Mesenchymal stem cell (in vitro differentiated cells and primary cell): ENCODE measurements around the gene TIE1.

Experiments used
- DNase-seq: peaks from one replicate; pipeline ENCODE4 v3.0.0-alpha.2; 2013
- H2AFZ ChIP-seq: one replicate; pipeline ENCODE4 v1.6.1; 2013; ENCODE audit warnings: low read depth, mild to moderate bottlenecking, control low read depth, inconsistent platforms, low read length, moderate library complexity
- H2AK5ac ChIP-seq: 2 replicates; pipeline ENCODE4 v1.6.1; 2013; ENCODE audit warnings: low read length, moderate library complexity, mild to moderate bottlenecking, inconsistent platforms; ENCODE audit not compliant: severe bottlenecking
- H2BK120ac ChIP-seq: one replicate; pipeline ENCODE4 v1.6.1; 2013; ENCODE audit warnings: low read depth, mild to moderate bottlenecking, inconsistent platforms, low read length, moderate library complexity
- H2BK12ac ChIP-seq, 2 experiments: one replicate each; pipeline ENCODE4 v1.6.1; 2013; ENCODE audit warnings: inconsistent platforms in 2 of 2, low read length in 2 of 2, mild to moderate bottlenecking in 2 of 2, moderate library complexity in 2 of 2, control low read depth in 1 of 2
- H2BK15ac ChIP-seq: one replicate; pipeline ENCODE4 v1.6.1; 2013; ENCODE audit warnings: mild to moderate bottlenecking, low read depth, inconsistent platforms; ENCODE audit not compliant: poor library complexity, severe bottlenecking
- H2BK5ac ChIP-seq: 2 replicates; pipeline ENCODE4 v1.6.1; 2013; ENCODE audit warnings: low read depth, mild to moderate bottlenecking, low read length, control low read depth, inconsistent platforms; ENCODE audit not compliant: poor library complexity, severe bottlenecking
- H3K14ac ChIP-seq, 2 experiments: one replicate each; pipeline ENCODE4 v1.6.1; 2013; ENCODE audit warnings: inconsistent platforms in 2 of 2, low read length in 2 of 2, control low read depth in 1 of 2, mild to moderate bottlenecking in 1 of 2, moderate library complexity in 1 of 2
- H3K18ac ChIP-seq, 2 experiments: one replicate each; pipeline ENCODE4 v1.6.1; 2013; ENCODE audit warnings: inconsistent platforms in 2 of 2, low read length in 2 of 2, control low read depth in 1 of 2, low read depth in 1 of 2, mild to moderate bottlenecking in 1 of 2
- H3K23ac ChIP-seq, 2 experiments: one replicate each; pipeline ENCODE4 v1.6.1; 2013; ENCODE audit warnings: inconsistent platforms in 2 of 2, low read length in 2 of 2, mild to moderate bottlenecking in 2 of 2, moderate library complexity in 2 of 2, control low read depth in 1 of 2
- H3K27ac ChIP-seq: 2 replicates; pipeline ENCODE4 v1.5.1; 2013; ENCODE audit warnings: mild to moderate bottlenecking, moderate library complexity, low read length, control low read depth, inconsistent platforms; ENCODE audit not compliant: poor library complexity, severe bottlenecking
- H3K27me3 ChIP-seq, 2 experiments: 2 replicates each; pipeline versions ENCODE4 v1.6.1 to v1.7.0; 2013; ENCODE audit warnings: low read length in 2 of 2, mild to moderate bottlenecking in 2 of 2, moderate library complexity in 2 of 2, control low read depth in 1 of 2, inconsistent platforms in 1 of 2; ENCODE audit not compliant: control insufficient read depth in 1 of 2, insufficient read depth in 1 of 2
- H3K36me3 ChIP-seq, 2 experiments: 2 replicates each; pipeline versions ENCODE4 v1.6.1 to v1.7.0; 2013; ENCODE audit warnings: low read length in 2 of 2, control low read depth in 1 of 2, inconsistent platforms in 1 of 2, low read depth in 1 of 2, mild to moderate bottlenecking in 1 of 2; ENCODE audit not compliant: insufficient read depth in 2 of 2, control insufficient read depth in 1 of 2
- H3K4ac ChIP-seq, 2 experiments: one replicate each; pipeline ENCODE4 v1.6.1; 2013; ENCODE audit warnings: inconsistent platforms in 2 of 2, low read length in 2 of 2, mild to moderate bottlenecking in 2 of 2, moderate library complexity in 2 of 2, control low read depth in 1 of 2, low read depth in 1 of 2
- H3K4me1 ChIP-seq: 2 replicates; pipeline ENCODE4 v1.6.1; 2013; ENCODE audit warnings: low read depth, low read length, control low read depth; ENCODE audit not compliant: control insufficient read depth, insufficient read depth
- H3K4me2 ChIP-seq: 2 replicates; pipeline ENCODE4 v1.6.1; 2013; ENCODE audit warnings: low read length, mild to moderate bottlenecking, inconsistent platforms; ENCODE audit not compliant: poor library complexity, severe bottlenecking
- H3K4me3 ChIP-seq, 2 experiments: 2 replicates each; pipeline versions ENCODE4 v1.5.1 to v1.7.0; 2013; ENCODE audit warnings: low read length in 2 of 2, mild to moderate bottlenecking in 2 of 2, control low read depth in 1 of 2, low read depth in 1 of 2; ENCODE audit not compliant: insufficient read depth in 1 of 2
- H3K79me1 ChIP-seq: replicated peaks from 2 replicates; pipeline ENCODE4 v1.6.1; 2013; ENCODE audit warnings: mild to moderate bottlenecking, control low read depth, low read length, inconsistent platforms; ENCODE audit not compliant: poor library complexity, severe bottlenecking
- H3K9ac ChIP-seq: 2 replicates; pipeline ENCODE4 v1.7.0; 2013; ENCODE audit warnings: mild to moderate bottlenecking, low read length, moderate library complexity
- H3K9me3 ChIP-seq: 2 replicates; pipeline ENCODE4 v1.7.0; 2013; ENCODE audit warnings: mild to moderate bottlenecking, low read length; ENCODE audit not compliant: control insufficient read depth
- H4K8ac ChIP-seq: one replicate; pipeline ENCODE4 v1.6.1; 2013; ENCODE audit warnings: inconsistent platforms, mild to moderate bottlenecking, low read length, moderate library complexity
- H4K91ac ChIP-seq: one replicate; pipeline ENCODE4 v1.6.1; 2013; ENCODE audit warnings: mild to moderate bottlenecking, low read length, inconsistent platforms
- WGBS: methylation state at CpG from one replicate; pipeline ENCODE4 v1.1.7; 2013; ENCODE audit warnings: mixed read lengths; 5-methylcytosine and 5-hydroxymethylcytosine counted together

TIE1 gene

GRCh38 chr1:43350976-43351375 is 50.2 kb downstream of the TIE1 start:
- H3K4me1 ChIP-seq = peaks cover 16% of the 10 kb centered on the region
- no peak overlapping the region for H2BK5ac ChIP-seq
- no peak overlapping the region for H3K4me2 ChIP-seq
- H3K4me3 ChIP-seq = no peak overlapping the region
- no peak overlapping the region for H4K91ac ChIP-seq
- no peak overlapping the region for H3K23ac ChIP-seq
- no peak overlapping the region for H2BK12ac ChIP-seq
- WGBS = no CpG with 5 or more reads among the region's 1 CpG
- no peak overlapping the region for H2AK5ac ChIP-seq
- H3K9me3 ChIP-seq = no peaks in the 10 kb centered on the region
- no peaks in the 10 kb centered on the region for H3K79me1 ChIP-seq
- no peak for DNase-seq
- H3K36me3 ChIP-seq = no peaks in the 10 kb centered on the region
- H2BK120ac ChIP-seq = no peak overlapping the region
- H3K27me3 ChIP-seq = no peaks in the 10 kb centered on the region
- no peak overlapping the region for H3K27ac ChIP-seq
- no peak overlapping the region for H3K18ac ChIP-seq
- no peak overlapping the region for H2AFZ ChIP-seq
- no peak overlapping the region for H3K14ac ChIP-seq
- H4K8ac ChIP-seq = no peak overlapping the region
- no peak overlapping the region for H2BK15ac ChIP-seq
- H3K4ac ChIP-seq = no peak overlapping the region
- H3K9ac ChIP-seq = no peak overlapping the region

- 96% methylated on average over 9 of the region's 10 CpGs for WGBS
- Histone ChIP-seq H3K9me3 (no peaks in the 10 kb centered on the region), H2BK5ac (no peak overlapping the region), H2AK5ac (no peak overlapping the region), H3K4me1 (peaks cover 16% of the 10 kb centered on the region), H2BK12ac (no peak overlapping the region), H4K8ac (no peak overlapping the region), H2AFZ (no peak overlapping the region), H3K9ac (no peak overlapping the region), H2BK15ac (no peak overlapping the region), H3K27me3 (no peaks in the 10 kb centered on the region), H2BK120ac (no peak overlapping the region), H4K91ac (peak overlapping the region; percentile 62), H3K4me3 (no peak overlapping the region), H3K27ac (no peak overlapping the region), H3K23ac (no peak overlapping the region), H3K18ac (no peak overlapping the region), H3K79me1 (no peaks in the 10 kb centered on the region), H3K4ac (no peak overlapping the region), H3K14ac (peak overlapping the region in 1 of 2 experiments; percentile 11), H3K36me3 (no peaks in the 10 kb centered on the region), H3K4me2 (no peak overlapping the region)
- DNase-seq = no peak
Observed at GRCh38 chr1:43351421-43352350, 50.9 kb downstream of the TIE1 start.

DNA sequence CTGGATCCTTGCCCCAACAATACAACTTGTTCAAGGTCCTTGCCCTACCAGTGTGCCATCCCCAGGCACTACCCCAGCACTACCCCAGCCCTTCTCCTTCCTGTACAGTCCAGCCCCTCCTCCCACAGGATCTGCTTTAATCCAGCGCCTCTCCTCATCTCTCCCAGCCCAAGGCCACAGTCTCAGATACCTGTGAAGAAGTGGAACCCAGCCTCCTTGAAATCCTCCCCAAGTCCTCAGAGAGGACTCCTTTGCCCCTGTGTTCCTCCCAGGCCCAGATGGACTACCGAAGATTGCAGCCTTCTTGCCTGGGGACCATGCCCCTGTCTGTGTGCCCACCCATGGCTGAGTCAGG is 51.5 kb downstream of the TIE1 start:
- 98% methylated on average over 2 of the region's 2 CpGs for WGBS
- H3K27me3 ChIP-seq = no peaks in the 10 kb centered on the region
- H2BK5ac ChIP-seq = no peak overlapping the region
- no peaks in the 10 kb centered on the region for H3K36me3 ChIP-seq
- peak overlapping the region; percentile 62 for H4K91ac ChIP-seq
- no peak overlapping the region for H3K4me2 ChIP-seq
- H3K4ac ChIP-seq = no peak overlapping the region
- H2BK12ac ChIP-seq = no peak overlapping the region
- no peak overlapping the region for H2BK15ac ChIP-seq
- no peak overlapping the region for H2AFZ ChIP-seq
- H3K27ac ChIP-seq = no peak overlapping the region
- no peak for DNase-seq
- peak overlapping the region in 1 of 2 experiments; percentile 11 for H3K14ac ChIP-seq
- no peak overlapping the region for H3K18ac ChIP-seq
- H3K4me3 ChIP-seq = no peak overlapping the region
- no peak overlapping the region for H2AK5ac ChIP-seq
- no peaks in the 10 kb centered on the region for H3K9me3 ChIP-seq
- H3K79me1 ChIP-seq = no peaks in the 10 kb centered on the region
- peaks cover 16% of the 10 kb centered on the region for H3K4me1 ChIP-seq
- H4K8ac ChIP-seq = no peak overlapping the region
- no peak overlapping the region for H3K9ac ChIP-seq
- H3K23ac ChIP-seq = peak overlapping the region in 1 of 2 experiments; percentile 41
- H2BK120ac ChIP-seq = no peak overlapping the region

- H4K8ac ChIP-seq = no peak overlapping the region
- no peak overlapping the region for H3K14ac ChIP-seq
- H3K27me3 ChIP-seq = no peaks in the 10 kb centered on the region
- no peaks in the 10 kb centered on the region for H3K36me3 ChIP-seq
- H3K4me3 ChIP-seq = no peak overlapping the region
- H3K18ac ChIP-seq = no peak overlapping the region
- H3K4me2 ChIP-seq = no peak overlapping the region
- DNase-seq = no peak
- no peak overlapping the region for H3K9ac ChIP-seq
- no peak overlapping the region for H2BK12ac ChIP-seq
- no peak overlapping the region for H2BK5ac ChIP-seq
- H2AFZ ChIP-seq = no peak overlapping the region
- H2BK15ac ChIP-seq = no peak overlapping the region
- H2AK5ac ChIP-seq = no peak overlapping the region
- H3K79me1 ChIP-seq = no peaks in the 10 kb centered on the region
- WGBS = 70% methylated on average over 2 of the region's 3 CpGs
- no peak overlapping the region for H2BK120ac ChIP-seq
- no peak overlapping the region for H3K4ac ChIP-seq
- H3K9me3 ChIP-seq = no peaks in the 10 kb centered on the region
- no peak overlapping the region for H4K91ac ChIP-seq
- H3K4me1 ChIP-seq = peaks cover 16% of the 10 kb centered on the region
- H3K27ac ChIP-seq = no peak overlapping the region
- no peak overlapping the region for H3K23ac ChIP-seq
Observed at GRCh38 chr1:43352881-43353280, 52.1 kb downstream of the TIE1 start.
